HG02981 (cell line): ENCODE data around the gene PSMD12.
"Not testable (repeated sequence)": the region's sequence is repeated elsewhere in the genome, so short reads cannot be mapped to it uniquely, and the experiment has no call there.

ENCODE experiments used
- ATAC-seq: cut with Tn5 transposase; IDR thresholded peaks from one replicate; pipeline ENCODE4 v1.9.1; 2021; ENCODE audit warnings: mild to moderate bottlenecking, moderate library complexity; ENCODE audit not compliant: unreplicated experiment

PSMD12 gene

DNA sequence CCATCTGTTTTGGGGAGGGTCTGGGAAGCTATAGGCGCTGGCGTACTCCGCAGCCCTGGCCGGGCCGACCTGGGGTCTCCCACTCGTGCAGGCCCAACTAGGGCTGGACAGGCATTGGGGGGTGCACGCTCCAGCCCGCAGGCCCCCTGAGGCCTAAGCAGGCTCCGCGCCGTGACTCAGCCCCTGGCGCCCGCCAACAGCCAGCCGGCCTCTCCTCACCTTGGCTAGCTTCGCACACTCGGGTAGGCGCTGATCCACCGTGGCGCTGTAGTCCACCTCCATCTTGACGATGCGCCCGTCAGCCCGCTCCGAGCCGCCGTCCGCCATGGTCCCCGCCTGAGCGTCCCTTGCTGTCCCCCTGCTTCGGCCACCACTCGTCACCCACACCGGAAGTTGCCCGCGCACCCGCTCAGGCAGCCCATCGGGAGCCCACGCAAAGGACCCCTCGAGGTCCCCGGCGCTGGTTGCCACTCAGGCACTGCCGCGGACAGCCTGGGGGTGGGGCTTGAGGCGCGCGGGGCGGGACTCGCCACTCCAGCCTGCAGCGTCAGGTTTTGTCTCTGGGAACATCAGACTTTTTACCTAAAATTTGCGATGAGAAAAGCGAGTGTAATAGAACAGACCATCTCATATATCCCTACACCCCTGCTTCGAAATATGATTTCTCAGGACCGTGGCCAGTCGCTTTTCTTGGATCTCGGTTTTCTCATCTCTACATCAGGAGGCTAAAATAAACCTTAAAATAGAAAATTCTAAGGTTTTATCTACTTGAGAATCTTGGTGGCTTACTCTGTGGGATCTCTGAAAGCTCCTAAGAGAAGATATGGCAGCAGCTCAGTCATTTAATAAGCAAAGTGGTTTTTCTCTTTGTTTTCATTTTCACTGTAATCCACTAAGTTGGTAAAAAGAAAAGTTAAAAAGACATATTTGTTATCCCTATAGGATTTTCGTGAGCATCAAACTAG is at the start of gene PSMD12:
TSS of gene PSMD12 (minus strand) at position 385 of the 965 bp plus-strand sequence. CDS start at position 327, 58 bp downstream.
- ATAC-seq, result peak; percentile 81

DNA sequence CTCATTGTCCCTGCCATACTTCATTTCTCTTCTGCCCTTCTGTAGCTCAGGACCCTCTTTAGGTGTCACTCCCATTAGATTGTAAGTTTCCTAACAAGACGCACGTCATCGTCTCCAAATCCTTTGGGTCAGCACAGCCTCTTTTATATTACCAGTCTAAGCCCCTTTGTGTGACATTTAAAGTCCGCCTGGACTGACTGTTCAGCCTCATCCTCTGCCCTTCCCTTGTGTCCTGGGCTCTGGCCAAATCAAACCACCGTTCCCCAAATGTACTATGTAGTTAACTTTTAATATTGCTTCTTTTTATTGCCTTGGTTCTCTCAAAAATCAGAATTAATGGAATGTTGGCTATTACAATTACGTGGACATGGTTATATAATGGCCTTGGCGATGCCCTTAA is 48.9 kb upstream of the PSMD12 start:
- no peak for ATAC-seq

DNA sequence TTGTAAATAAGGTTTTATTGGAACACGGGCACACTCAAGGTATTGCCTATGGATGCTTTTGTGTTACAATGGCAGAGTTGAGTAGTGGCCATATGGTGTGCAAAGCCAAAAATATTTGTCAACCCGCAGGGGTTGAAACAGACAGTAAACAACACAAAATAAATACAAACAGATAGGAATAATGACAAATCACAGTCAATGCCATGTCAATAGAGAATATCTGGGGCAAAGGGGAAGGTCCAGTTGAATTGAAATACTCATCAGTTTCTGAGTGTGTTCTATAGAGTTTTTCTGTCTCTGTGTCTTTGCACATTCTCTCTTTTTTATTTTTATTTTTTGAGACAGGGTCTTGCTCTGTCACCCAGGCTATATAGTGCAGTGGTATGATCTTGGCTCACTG is 48.2 kb upstream of the PSMD12 start:
- ATAC-seq, result no peak

DNA sequence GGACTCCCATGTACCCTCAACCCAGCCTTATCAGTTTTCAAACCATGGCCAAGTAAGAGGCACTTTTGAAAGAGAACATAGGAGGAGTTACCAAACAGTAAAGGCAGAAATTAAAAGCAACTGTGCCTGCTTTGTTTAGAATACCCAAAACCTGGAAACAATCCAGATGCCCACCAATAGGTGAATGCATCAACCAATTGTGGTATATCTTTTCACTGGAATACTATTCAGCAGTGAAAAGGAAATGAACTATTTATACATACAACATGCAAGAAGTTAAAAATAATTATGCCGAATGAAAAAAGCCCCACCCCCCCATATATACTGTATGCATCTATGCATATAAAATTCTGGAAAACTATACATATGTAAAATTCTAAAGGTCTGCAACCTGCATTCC is 47.8 kb upstream of the PSMD12 start:
- no peak for ATAC-seq

DNA sequence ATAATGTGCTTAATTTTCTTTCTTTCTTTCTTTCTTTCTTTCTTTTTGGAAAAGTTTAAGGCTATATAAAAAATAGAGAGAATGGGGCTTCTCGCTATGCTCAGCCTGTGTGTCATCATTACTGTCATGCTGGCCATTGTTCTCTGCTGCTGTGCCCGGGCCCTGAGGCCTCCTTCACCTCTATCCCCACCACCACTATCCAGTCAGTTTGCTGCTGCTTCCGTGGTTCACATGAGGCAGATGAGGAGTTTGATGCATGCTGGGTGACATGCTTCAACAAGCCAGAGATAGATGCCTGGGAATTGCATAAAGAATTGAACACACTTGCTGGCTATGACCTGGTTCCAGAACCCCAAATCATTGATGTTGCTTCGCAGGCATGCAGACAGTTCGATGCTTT is 47.0 kb upstream of the PSMD12 start:
- ATAC-seq, result no peak

DNA sequence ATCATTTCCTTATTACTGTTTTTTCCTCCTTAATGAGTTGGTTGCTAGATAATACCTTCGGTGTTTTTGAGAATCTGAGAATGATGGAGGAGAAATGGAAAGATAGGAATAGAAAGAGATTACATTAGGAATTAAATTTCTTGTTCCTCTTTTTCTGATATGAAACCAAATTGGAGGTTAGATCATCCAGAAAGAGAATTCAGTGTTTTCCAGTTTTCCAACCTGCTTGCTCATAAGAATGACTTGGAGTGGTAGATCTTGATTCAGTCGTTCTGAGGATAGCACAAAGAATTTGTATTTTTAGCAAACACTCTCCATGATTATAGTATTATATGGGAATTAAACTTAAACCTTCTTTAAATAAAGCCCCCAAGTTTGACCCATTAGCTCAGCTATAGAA is 46.6 kb upstream of the PSMD12 start:
- no peak for ATAC-seq

DNA sequence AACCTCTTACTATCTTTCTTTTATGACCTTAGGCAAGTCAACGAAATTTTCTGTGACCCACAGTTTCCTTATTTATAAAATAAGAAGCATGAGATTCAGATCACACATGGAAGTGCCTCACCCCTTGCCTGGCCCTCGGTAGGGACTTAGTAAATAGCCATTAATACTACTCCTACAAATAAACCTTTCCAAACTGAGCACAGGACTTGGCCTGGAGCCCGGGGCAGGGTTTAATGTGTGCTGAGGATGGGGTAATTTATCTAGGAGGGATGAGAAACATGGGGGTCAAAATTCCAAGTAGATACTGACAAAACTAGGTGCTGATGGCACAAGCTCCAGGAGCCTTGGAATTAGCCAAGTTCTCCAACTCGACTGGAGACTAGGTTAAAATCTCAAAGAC is 45.7 kb upstream of the PSMD12 start:
- ATAC-seq, result no peak

DNA sequence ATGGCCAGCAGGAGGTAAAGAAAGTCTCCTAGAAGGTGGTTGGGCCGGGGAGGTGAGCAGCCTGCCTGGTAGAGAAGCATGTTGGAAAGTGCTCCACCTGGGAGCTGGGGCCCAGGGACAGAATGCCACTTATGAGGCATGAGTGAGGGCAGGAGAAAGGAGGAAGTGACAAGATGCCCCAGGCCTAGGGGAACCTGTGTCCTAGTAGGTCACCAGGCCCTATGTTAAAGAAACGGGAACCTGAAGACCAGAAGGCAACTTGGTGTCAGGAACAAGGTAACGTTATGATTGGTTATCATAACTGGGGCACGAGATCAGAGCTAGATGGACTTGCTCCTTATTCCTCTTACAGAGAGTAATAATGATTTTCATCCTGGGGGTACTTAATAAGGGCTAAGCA is 45.0 kb upstream of the PSMD12 start:
- no peak for ATAC-seq

DNA sequence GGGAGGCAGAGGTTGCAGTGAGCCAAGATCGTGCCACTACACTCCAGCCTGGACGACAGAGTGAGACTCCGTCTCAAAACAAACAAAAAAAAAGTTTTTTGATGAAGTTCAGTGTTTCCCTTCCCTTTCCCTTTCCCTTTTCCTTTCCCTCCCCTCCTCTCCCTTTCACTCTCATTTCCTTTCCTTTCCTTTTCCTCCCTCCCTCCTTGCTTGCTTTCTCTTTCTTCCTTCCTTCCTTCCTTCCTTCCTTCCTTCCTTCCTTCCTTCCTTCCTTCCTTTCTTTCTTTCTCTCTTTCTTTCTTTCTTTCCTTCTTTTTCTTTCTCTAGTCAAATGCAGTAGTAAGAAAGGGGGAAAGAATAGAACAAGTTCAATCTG is 42.1 kb upstream of the PSMD12 start:
- ATAC-seq, result not testable (repeated sequence)

DNA sequence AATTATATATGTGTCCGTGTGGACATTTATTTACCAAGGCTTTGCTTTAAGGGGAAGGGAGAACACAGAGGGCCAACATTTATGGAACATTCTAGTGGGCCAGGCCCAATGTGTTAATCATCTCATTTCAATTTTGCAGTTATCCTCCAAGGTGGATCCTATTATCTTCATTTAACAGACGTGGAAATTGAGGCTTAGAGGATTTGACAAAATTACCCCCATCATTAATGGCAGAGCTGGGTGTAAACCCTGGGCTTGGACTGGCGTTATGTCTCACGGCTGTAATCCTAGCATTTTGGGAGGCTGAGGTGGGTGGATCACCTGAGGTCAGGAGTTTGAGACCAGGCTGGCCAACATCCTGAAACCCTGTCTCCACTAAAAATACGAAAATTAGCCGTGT is 37.1 kb upstream of the PSMD12 start:
- ATAC-seq, result no peak

DNA sequence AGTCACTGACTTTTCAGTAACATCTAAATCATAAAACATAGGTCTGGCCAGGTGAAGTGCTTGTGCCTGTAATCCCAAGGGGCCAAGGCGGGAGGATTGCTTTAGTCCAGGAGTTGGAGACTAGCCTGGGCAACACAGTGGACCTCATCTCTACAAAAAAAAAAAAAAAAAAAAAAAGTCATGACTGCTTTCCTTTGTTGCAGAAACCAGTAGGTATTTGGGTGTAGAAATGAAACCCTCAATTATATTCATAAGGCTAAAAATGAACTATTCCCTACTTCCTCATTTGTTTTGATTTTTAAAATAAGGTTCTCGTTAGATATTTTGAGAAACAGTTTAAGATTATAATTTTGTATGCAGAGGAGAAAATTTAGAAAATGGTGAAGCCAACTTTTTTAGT is 36.7 kb upstream of the PSMD12 start:
- no peak for ATAC-seq

DNA sequence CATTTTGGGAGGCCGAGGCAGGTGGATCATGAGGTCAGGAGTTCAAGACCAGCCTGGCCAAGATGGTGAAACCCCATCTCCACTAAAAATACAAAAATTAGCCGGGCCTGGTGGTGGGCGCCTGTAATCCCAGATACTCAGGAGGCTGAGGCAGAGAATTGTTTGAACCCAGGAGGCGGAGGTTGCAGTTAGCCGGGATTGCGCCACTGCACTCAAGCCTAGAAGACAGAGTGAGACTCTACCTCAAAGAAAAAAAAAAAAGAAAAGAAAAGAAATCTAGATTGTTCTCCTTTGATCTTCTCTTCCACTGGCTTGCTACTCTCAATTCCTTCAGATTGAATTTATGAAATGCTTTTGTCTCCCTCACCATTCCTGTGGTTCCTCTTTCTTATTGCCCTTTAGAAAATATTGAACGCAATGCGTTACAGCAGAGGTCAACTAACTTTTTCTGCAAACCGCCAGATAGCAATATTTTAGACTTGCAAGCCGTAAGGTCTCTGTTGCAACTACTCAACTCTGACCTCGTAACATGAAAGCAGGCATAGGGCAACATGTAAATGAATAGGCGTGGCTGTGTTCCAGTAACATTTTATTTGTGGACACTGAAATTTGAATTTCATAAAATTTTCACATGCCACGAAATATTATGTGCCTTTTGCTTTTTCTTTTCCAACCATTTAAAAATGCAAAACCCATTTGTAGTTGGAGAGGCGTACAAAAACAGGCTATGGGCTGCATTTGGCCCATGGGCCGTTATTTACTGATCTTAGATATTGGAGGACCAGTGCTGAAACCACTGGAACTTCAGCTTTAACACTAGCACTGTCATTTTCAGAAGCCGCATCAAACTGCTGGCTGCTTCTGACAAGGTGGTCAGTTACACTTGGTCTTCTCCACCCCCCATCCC is 35.5 kb upstream of the PSMD12 start:
- no peak for ATAC-seq

DNA sequence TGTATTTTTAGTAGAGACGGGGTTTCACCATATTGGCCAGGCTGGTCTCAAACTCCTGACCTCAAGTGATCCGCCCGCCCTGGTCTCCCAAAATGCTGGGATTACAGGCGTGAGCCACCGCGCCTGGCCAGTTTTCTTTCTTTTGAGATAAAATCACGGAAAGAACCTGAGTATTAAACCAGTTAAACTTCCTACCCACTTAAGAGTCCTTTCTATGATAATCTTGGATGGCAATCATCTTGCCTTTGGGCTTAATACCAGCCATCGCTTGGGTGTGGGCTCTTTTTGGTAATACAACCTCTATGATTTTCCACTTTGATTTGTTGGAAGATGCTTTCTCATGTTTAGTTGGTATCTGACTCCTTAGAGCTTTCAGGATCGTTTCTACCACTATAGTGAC is 34.7 kb upstream of the PSMD12 start:
- ATAC-seq, result no peak

DNA sequence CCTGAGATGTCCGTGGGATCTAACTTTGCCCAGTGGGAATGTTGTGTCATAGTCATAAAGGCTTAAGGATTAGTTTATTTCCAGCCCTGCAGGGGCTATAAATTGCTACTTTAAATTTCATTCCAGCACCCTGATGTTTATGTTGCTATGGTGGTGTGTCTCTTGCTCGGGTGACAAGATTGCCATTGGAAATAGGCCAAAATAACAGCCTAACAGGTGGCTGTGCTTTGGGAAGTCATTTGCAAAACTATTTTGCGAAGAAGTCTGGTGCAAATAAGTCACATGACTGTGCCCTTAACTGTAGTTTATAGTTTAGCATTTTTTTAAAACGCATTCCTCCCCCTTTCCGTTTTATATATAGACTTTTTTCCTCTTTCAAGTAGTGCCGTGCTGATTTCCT is 33.8 kb upstream of the PSMD12 start:
- no peak for ATAC-seq

DNA sequence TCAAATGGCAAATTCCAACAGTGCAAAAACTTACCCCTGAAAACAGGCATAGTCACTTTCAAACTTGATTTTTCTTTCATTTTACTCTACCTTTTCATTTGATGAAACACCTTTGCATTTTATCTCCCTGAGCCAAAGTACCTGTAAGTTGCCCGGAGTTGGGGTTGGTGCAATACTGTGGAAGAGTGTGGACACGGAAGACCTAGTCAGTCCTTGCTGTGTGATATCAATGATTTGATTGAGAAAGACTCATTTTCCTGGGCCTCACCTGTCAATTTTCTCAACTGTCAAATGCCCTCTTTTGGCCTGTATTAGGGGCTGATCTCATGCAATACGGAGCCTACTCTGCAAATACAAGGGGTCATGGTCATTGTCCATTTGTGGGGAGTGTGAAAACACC is 33.3 kb upstream of the PSMD12 start:
- ATAC-seq, result no peak

DNA sequence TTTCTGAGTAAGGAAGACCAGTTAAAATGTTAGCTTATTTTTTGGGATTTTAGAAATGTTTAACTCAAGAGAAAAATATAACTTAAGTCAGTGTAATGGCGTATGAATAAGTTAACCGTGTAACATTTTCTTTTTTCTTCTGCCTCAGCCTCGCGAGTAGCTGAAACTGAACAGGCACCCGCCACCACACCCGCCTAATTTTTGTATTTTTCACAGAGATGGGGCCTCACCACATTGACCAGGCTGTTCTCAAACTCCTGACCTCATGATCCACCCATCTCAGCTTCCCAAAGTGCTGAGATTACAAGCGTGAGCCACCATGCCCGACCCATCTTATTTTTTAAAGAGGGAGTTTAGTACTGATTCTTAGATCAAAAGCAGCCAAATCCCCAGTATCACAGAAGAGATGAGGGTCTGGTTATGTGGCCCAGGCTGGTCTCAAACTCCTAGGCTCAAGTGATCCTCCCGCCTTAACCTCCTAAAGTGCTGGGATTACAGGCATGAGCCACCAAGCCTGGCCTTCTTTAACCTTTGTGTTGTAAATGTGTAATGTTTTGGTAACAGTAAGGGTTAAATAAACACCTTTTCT is 27.5 kb upstream of the PSMD12 start:
- no peak for ATAC-seq

DNA sequence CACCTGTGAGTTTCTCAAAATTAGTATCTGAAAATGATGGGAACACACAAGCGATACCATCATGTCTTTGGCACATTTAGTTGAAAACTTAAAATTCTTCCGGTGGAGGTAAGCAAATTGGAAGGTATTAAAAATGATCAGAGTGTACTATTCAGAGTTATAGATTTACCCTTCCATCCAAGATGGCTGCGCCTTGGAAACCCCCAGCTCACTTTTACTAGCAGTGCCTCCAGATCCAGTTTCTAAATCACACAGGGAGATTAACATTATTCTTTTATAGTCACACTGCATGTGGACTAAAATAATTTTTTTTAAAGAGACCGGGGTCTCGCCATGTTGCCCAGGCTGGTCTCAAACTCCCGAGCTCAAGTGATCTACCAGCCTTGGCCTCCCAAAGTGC is 25.7 kb upstream of the PSMD12 start:
- no peak for ATAC-seq

DNA sequence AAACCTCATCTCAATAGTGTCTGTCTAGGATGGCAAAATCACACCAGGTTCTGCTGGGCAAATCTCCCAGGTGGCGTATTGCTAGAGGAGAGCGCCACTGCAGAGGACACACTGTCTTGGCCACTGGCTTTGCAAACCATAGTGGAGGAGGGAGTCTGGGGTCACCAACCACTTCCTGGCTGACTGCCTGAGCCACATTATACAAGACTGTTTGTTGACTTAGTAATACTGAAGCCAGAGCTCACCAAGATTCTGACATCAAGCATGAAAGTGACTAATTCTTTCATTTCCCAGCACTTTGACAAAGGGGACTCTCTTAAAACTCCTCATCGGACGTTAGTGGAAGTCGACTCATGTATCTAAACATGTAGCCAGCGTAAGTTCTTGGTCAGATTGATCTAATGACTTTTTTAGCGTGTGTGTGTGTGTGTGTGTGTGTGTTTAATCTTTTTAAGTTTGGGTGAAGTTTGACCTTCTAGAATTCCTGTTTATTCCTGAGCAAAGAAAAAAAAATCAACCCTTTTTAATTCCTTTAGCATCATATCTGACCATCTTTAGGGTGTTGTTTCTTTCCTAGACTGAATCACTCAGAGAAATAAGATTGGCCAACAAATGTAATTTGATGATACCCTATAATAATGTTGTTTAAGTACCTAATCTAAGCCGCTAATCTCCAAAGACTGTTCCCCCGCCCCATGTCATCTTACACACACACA is 24.4 kb upstream of the PSMD12 start:
- peak; percentile 96 for ATAC-seq

DNA sequence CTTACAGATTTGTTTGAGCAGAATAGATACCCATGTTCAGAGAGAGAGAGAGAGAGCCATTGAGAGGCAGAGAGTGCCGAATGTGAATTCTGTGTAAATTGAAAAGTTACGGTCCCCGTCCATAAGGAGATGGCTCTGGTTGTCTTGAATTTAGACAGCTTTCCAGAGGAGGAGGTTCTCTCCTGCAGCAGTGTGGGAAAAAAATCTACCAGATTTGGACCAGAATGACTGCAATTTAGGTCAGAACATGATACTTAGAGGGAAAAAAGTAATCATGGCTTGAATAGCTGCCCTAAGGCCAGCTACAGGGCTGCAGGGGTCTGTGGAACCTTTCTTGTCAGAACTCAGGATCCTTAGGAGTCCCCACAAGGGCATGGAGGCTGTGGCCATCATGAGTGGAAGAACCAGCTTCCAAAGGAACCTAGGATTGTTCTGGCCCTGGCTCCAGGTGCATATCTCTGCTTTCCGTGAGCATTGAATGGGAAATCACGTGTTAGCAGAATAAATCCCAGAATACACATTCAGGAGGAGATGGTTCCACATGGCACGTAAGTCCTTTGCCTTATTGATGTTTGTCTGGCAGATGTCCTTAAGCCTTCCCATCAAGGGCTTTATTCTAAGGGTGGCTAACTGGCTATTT is 23.7 kb upstream of the PSMD12 start:
- no peak for ATAC-seq

DNA sequence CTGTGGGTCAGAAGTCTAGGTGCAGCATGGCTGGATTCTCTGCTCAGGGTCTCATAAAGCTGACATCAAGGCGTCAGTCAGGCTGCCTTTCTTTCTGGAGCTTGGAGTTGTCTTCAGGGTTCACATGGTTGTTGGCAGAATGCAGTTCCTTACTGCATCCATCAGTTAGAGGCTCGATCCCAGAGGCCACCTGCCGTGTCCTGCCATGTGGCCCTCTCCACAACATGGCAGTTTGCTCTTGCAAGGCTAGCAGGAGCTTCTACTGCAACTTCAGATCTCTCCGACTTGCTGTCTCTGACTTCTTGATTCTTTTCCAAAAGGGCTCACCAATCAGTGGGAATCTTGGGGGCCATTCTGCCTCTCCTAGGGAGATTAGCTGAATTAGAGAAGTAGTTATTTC is 22.6 kb upstream of the PSMD12 start:
- ATAC-seq, result no peak
